Activated naive CD8-positive, alpha-beta T cell treated with anti-CD3 and anti-CD28 coated beads, Interleukin-2, amount 10 ng/mL, durations not matched to agents 7 days and 5 days (primary cell): ENCODE measurements around the gene DYSF. TPM values are rescaled to one million over a fixed set of nuclear protein-coding genes. Genes with fewer than 3 reads are reported as not detected.

Experiments used
- ATAC-seq: fragments of 150-1000 bp; cut with Tn5 transposase; one replicate; pipeline ENCODE4 v1.10.0; 2021; ENCODE audit warnings: low read depth, moderate library complexity
- POLR2A ChIA-PET: fragments of 350-600 bp; sonication (Branson Sonifier 250); formaldehyde crosslinking; loops from one replicate; lab custom pipeline; 2021; ENCODE audit warnings: antibody characterized with exemption; lab: Charles Lee
- DNase-seq: peaks from one replicate; pipeline ENCODE4 v3.0.0; 2021
- H3K27ac Mint-ChIP-seq: one replicate; pipeline ENCODE4 v1.8.0; 2022; ENCODE audit warnings: mild to moderate bottlenecking, mixed read lengths
- H3K27me3 Mint-ChIP-seq: one replicate; pipeline ENCODE4 v1.8.0; 2022; ENCODE audit warnings: mild to moderate bottlenecking, moderate library complexity, mixed read lengths
- H3K36me3 Mint-ChIP-seq: one replicate; pipeline ENCODE4 v1.8.0; 2021; ENCODE audit warnings: mild to moderate bottlenecking, mixed read lengths
- H3K4me1 Mint-ChIP-seq: one replicate; pipeline ENCODE4 v1.8.0; 2021; ENCODE audit warnings: mixed read lengths
- H3K4me3 Mint-ChIP-seq: one replicate; pipeline ENCODE4 v1.8.0; 2022; ENCODE audit warnings: mild to moderate bottlenecking, moderate library complexity, mixed read lengths
- H3K9me3 Mint-ChIP-seq: one replicate; pipeline ENCODE4 v1.8.0; 2021; ENCODE audit warnings: mixed read lengths
- total RNA-seq, 2 experiments: library from RNA; stranded (reverse); gene quantifications; one replicate each; pipeline ENCODE4 v1.2.3, GENCODE V29; 2021

The DYSF gene
- total RNA-seq, 2 experiments from 2014 or later, result 6.3 to 6.7 TPM

- no peak overlapping the region for H3K4me3 Mint-ChIP-seq
- DNase-seq (no peak), ATAC-seq (no peak)
- peaks cover 9% of the 10 kb centered on the region for H3K27me3 Mint-ChIP-seq
- POLR2A ChIA-PET, result no interaction called here
- H3K4me1 Mint-ChIP-seq, result peaks cover 13% of the 10 kb centered on the region
- no peaks in the 10 kb centered on the region for H3K9me3 Mint-ChIP-seq
- no peak overlapping the region for H3K27ac Mint-ChIP-seq
- peaks cover 1% of the 10 kb centered on the region for H3K36me3 Mint-ChIP-seq
These were observed 6.9 kb upstream of the DYSF start for GRCh38 chr2:71446505-71446904.

GRCh38 chr2:71449343-71449742, 4.0 kb upstream of the DYSF start:
- POLR2A ChIA-PET, result interaction anchor here (1.2 kb wide), 1 partner anchor 13 kb away, joined by 3 read pairs; no protein-coding TSS in a partner anchor
- peaks cover 29% of the 10 kb centered on the region for H3K27me3 Mint-ChIP-seq
- H3K9me3 Mint-ChIP-seq, result no peaks in the 10 kb centered on the region
- peaks cover 22% of the 10 kb centered on the region for H3K4me1 Mint-ChIP-seq
- no peaks in the 10 kb centered on the region for H3K36me3 Mint-ChIP-seq
- DNase-seq (no peak), ATAC-seq (no peak)
- H3K4me3 Mint-ChIP-seq, result no peak overlapping the region
- H3K27ac Mint-ChIP-seq, result no peak overlapping the region

- Mint-ChIP-seq H3K27ac (no peak overlapping the region), H3K4me3 (no peak overlapping the region), H3K4me1 (peaks cover 28% of the 10 kb centered on the region), H3K27me3 (peaks cover 41% of the 10 kb centered on the region), H3K36me3 (no peaks in the 10 kb centered on the region), H3K9me3 (no peaks in the 10 kb centered on the region)
- DNase-seq, result no peak
- ATAC-seq, result no peak
- POLR2A ChIA-PET, result no interaction called here
These were observed 1.7 kb upstream of the DYSF start for GRCh38 chr2:71451705-71452104.

GRCh38 chr2:71452565-71452964, 796 bp upstream of the DYSF start:
- peaks cover 42% of the 10 kb centered on the region for H3K27me3 Mint-ChIP-seq
- POLR2A ChIA-PET, result no interaction called here
- peak overlapping the region; percentile 14 for H3K4me3 Mint-ChIP-seq
- DNase-seq (no peak), ATAC-seq (peak; percentile 77)
- peaks cover 29% of the 10 kb centered on the region for H3K4me1 Mint-ChIP-seq
- H3K36me3 Mint-ChIP-seq, result no peaks in the 10 kb centered on the region
- no peak overlapping the region for H3K27ac Mint-ChIP-seq
- H3K9me3 Mint-ChIP-seq, result no peaks in the 10 kb centered on the region

- ATAC-seq (no peak), DNase-seq (no peak)
- Mint-ChIP-seq H3K36me3 (no peaks in the 10 kb centered on the region), H3K4me3 (peak overlapping the region; percentile 37), H3K27me3 (peaks cover 42% of the 10 kb centered on the region), H3K4me1 (peaks cover 30% of the 10 kb centered on the region), H3K9me3 (no peaks in the 10 kb centered on the region), H3K27ac (no peak overlapping the region)
- POLR2A ChIA-PET, result no interaction called here
These were observed 1.1 kb downstream of the DYSF start for GRCh38 chr2:71454221-71455010.

GRCh38 chr2:71455011-71455740, 1.8 kb downstream of the DYSF start:
- ATAC-seq (no peak), DNase-seq (no peak)
- Mint-ChIP-seq H3K4me3 (no peak overlapping the region), H3K27me3 (peaks cover 42% of the 10 kb centered on the region), H3K27ac (peak overlapping the region; percentile 17), H3K4me1 (peaks cover 25% of the 10 kb centered on the region), H3K9me3 (no peaks in the 10 kb centered on the region), H3K36me3 (no peaks in the 10 kb centered on the region)
- POLR2A ChIA-PET, result no interaction called here

- Mint-ChIP-seq H3K27ac (peak overlapping the region; percentile 49), H3K36me3 (no peaks in the 10 kb centered on the region), H3K4me3 (peak overlapping the region; percentile 29), H3K4me1 (peaks cover 25% of the 10 kb centered on the region), H3K9me3 (no peaks in the 10 kb centered on the region), H3K27me3 (peaks cover 38% of the 10 kb centered on the region)
- DNase-seq, result no peak
- ATAC-seq, result peak; percentile 18
- POLR2A ChIA-PET, result no interaction called here
These were observed 2.6 kb downstream of the DYSF start for GRCh38 chr2:71455741-71456569.

- no peak overlapping the region for H3K4me3 Mint-ChIP-seq
- no peak overlapping the region for H3K27ac Mint-ChIP-seq
- ATAC-seq, result no peak
- H3K36me3 Mint-ChIP-seq, result no peaks in the 10 kb centered on the region
- POLR2A ChIA-PET, result no interaction called here
- no peaks in the 10 kb centered on the region for H3K9me3 Mint-ChIP-seq
- H3K27me3 Mint-ChIP-seq, result peaks cover 32% of the 10 kb centered on the region
- peaks cover 23% of the 10 kb centered on the region for H3K4me1 Mint-ChIP-seq
- DNase-seq, result no peak
These were observed 3.3 kb downstream of the DYSF start for GRCh38 chr2:71456617-71457016.

- H3K4me3 Mint-ChIP-seq, result no peak overlapping the region
- ATAC-seq, result no peak
- POLR2A ChIA-PET, result no interaction called here
These were observed 4.0 kb downstream of the DYSF start for GRCh38 chr2:71457123-71457915.

GRCh38 chr2:71457923-71458322, 4.6 kb downstream of the DYSF start:
- no peak for DNase-seq
- H3K4me3 Mint-ChIP-seq, result no peak overlapping the region
- peaks cover 22% of the 10 kb centered on the region for H3K27me3 Mint-ChIP-seq
- POLR2A ChIA-PET, result no interaction called here
- no peaks in the 10 kb centered on the region for H3K36me3 Mint-ChIP-seq
- ATAC-seq, result no peak
- peaks cover 16% of the 10 kb centered on the region for H3K4me1 Mint-ChIP-seq
- H3K27ac Mint-ChIP-seq, result no peak overlapping the region
- no peaks in the 10 kb centered on the region for H3K9me3 Mint-ChIP-seq

More at GRCh38 chr2:71457123-71457915, 4.0 kb downstream of the DYSF start:
- Mint-ChIP-seq H3K36me3 (no peaks in the 10 kb centered on the region), H3K9me3 (no peaks in the 10 kb centered on the region), H3K27ac (no peak overlapping the region), H3K4me1 (peaks cover 22% of the 10 kb centered on the region), H3K27me3 (peaks cover 28% of the 10 kb centered on the region)
- no peak for DNase-seq

GRCh38 chr2:71458413-71459083, 5.2 kb downstream of the DYSF start:
- DNase-seq (no peak), ATAC-seq (no peak)
- Mint-ChIP-seq H3K27me3 (peaks cover 15% of the 10 kb centered on the region), H3K9me3 (no peaks in the 10 kb centered on the region), H3K4me1 (peaks cover 14% of the 10 kb centered on the region), H3K27ac (no peak overlapping the region), H3K4me3 (no peak overlapping the region), H3K36me3 (no peaks in the 10 kb centered on the region)
- POLR2A ChIA-PET, result no interaction called here

GRCh38 chr2:71459084-71459431, 5.7 kb downstream of the DYSF start:
- POLR2A ChIA-PET, result no interaction called here
- H3K36me3 Mint-ChIP-seq, result no peaks in the 10 kb centered on the region
- no peaks in the 10 kb centered on the region for H3K9me3 Mint-ChIP-seq
- peaks cover 14% of the 10 kb centered on the region for H3K4me1 Mint-ChIP-seq
- no peak overlapping the region for H3K4me3 Mint-ChIP-seq
- no peak for ATAC-seq
- peaks cover 15% of the 10 kb centered on the region for H3K27me3 Mint-ChIP-seq
- no peak overlapping the region for H3K27ac Mint-ChIP-seq
- no peak for DNase-seq
